Spinal cord (tissue), 10 donors: Measurements from ENCODE around the gene CCDC136. TPM values are rescaled to one million over a fixed set of nuclear protein-coding genes. Genes with fewer than 3 reads are reported as not detected.

Source experiments
- DNase-seq, 6 donors: peaks; one replicate each; pipeline versions ENCODE4 v3.0.0 to v3.0.0-alpha.2; 2013 to 2015; ENCODE audit warnings: low spot score in 6 of 6, low read depth in 4 of 6
- H3K27ac ChIP-seq: one replicate; pipeline ENCODE4 v1.5.1; 2013; ENCODE audit warnings: low read depth, low read length, control low read depth
- H3K27me3 ChIP-seq: one replicate; pipeline ENCODE4 v1.6.1; 2013; ENCODE audit warnings: low read length; ENCODE audit not compliant: control insufficient read depth, insufficient read depth
- H3K36me3 ChIP-seq: one replicate; pipeline ENCODE4 v1.6.1; 2013; ENCODE audit warnings: low read length; ENCODE audit not compliant: control insufficient read depth, insufficient read depth
- H3K4me1 ChIP-seq: one replicate; pipeline ENCODE4 v1.6.1; 2013; ENCODE audit warnings: low read length; ENCODE audit not compliant: control insufficient read depth, insufficient read depth
- H3K4me3 ChIP-seq: one replicate; pipeline ENCODE4 v1.5.1; 2013; ENCODE audit warnings: low read depth, low read length, control low read depth
- H3K9me3 ChIP-seq: one replicate; pipeline ENCODE4 v1.6.1; 2013; ENCODE audit warnings: low read length; ENCODE audit not compliant: control insufficient read depth, insufficient read depth
- WGBS: methylation state at CpG from one replicate; pipeline ENCODE4 v1.1.5; 2013; ENCODE audit warnings: missing lambda C conversion rate; ENCODE audit not compliant: insufficient coverage; 5-methylcytosine and 5-hydroxymethylcytosine counted together
- polyA plus RNA-seq, 2 donors: library from polyadenylated mRNA; unstranded; fragments of 120-200 nt; gene quantifications; one replicate each; pipeline ENCODE4 v1.2.1, GENCODE V29; 2013; ENCODE audit not compliant: insufficient read length in 2 of 2
- total RNA-seq, 2 donors: library from RNA; depleted of rRNA in 1 of 2; stranded (reverse); fragments of 120-200 nt in 1 of 2; fragments of >200 nt in 1 of 2; gene quantifications; one replicate each; pipeline versions ENCODE4 v1.2.3 to v1.2.4, GENCODE V29; 2013 to 2014
- donor health status: healthy.

The CCDC136 gene
- total and polyA plus RNA-seq, 4 donors = 53.9 to 220 (median 130) TPM

DNA sequence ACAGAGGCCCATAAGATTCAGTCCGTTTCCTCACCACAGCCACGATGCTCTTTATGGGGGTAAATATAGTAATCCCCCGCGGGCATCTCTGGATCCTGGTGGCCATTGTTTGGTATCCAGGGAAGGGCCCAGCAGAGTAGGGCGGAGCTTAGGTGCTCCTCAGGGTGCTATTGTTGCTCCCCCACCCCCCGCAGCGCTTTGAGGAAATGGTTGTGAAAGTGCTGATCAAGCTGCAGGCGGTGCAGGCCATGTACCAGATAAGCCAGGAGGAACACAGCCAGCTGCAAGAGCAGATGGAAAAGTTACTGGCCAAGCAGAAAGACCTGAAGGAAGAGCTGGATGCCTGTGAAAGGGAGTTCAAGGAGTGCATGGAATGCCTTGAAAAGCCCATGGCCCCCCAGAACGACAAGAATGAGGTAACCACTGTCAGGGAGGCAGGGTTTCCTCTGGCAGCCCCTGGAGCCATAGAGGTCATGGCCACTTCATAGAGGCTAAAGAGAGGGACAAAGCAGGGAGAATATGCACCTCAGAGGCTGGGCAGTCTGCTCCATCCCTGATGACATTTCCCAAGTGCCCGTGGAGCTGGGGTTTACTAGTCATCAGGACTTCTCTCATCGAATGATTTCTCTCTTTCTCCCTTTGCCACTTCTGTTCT, 20.9 kb downstream of the CCDC136 start:
- Histone ChIP-seq H3K27ac (no peak overlapping the region), H3K9me3 (no peaks in the 10 kb centered on the region), H3K36me3 (peaks cover 43% of the 10 kb centered on the region), H3K4me3 (no peak overlapping the region), H3K27me3 (no peaks in the 10 kb centered on the region), H3K4me1 (peaks cover 25% of the 10 kb centered on the region)
- peak in 1 of 6 donors; percentile 52 for DNase-seq
- 42% methylated on average over 11 of the region's 11 CpGs for WGBS

DNA sequence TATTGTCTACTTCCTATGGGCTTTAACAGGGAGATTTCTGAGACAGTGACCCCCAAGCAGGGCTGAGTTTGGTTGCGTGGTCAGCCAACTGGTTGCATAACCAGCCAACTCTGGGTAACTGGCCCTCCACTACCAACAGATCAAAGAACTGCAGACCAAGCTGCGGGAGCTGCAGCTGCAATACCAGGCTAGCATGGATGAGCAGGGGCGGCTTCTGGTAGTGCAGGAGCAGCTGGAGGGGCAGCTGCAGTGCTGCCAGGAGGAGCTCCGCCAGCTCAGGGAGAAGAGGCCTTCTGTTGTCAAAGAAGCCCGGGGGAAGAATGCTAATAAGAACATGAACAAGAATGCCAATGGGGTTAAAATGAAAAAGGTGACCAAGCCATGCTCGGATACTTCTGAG, 22.7 kb downstream of the CCDC136 start:
- H3K4me1 ChIP-seq = peaks cover 25% of the 10 kb centered on the region
- no peaks in the 10 kb centered on the region for H3K27me3 ChIP-seq
- H3K9me3 ChIP-seq = no peaks in the 10 kb centered on the region
- H3K36me3 ChIP-seq = peaks cover 41% of the 10 kb centered on the region
- no peak overlapping the region for H3K27ac ChIP-seq
- no peak overlapping the region for H3K4me3 ChIP-seq
- DNase-seq = peak in 2 of 6 donors; percentile 64 to 67
- 43% methylated on average over 6 of the region's 6 CpGs for WGBS

DNA sequence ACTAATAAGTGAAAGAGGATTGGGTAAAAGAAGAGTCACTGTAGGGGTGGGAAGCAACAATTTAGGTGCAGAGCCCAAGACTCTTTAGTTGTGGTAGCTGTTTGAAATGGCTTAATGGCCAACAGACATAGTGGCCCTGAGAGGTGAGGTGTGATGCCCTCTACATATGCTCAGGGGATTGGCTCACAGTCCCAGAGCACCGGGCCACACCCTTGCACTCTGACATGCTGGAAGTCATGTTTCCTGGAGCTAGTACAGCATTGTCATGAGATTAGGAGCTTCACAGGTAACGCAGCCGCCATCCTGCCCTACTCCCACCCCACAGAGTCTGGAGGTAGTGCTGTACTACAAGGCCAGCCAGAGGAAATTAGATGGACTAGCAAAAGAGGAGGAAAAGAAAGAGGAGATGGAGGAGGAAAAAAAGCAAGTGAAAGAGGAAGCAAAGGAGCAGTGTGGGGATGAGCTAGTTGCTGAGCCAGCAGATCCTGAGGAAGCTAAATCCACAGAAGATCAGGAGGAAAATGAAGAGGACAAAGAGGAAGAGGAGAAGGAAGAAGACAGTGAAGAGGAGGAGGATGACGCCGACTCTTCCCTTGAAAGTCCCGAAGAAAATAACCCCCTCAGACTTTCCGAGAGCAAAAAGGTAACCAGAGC, 23.6 kb downstream of the CCDC136 start:
- Histone ChIP-seq H3K4me1 (peaks cover 25% of the 10 kb centered on the region), H3K9me3 (no peaks in the 10 kb centered on the region), H3K27ac (no peak overlapping the region), H3K27me3 (no peaks in the 10 kb centered on the region), H3K4me3 (no peak overlapping the region), H3K36me3 (peaks cover 35% of the 10 kb centered on the region)
- DNase-seq = no peak
- 86% methylated on average over 1 of the region's 7 CpGs for WGBS

DNA sequence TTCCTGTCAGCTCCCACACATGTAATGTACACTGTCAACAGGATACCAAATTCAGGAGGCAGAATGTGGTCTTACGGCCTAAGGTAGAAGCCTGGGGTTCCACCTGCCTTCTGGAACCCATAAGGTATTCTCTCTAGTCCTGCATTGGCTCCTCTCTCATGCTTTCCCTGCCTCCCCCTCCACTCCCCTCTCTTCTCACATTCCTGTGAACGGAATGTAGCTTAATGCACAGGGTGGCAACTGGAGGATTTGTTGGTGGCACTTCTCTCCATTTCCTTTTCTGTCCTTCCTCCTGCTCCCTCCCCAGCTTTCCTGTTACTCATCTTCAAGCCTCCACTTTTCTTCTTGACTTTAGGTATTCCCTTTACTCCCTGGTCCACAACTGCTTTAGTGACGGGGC, 26.9 kb downstream of the CCDC136 start:
- Histone ChIP-seq H3K4me3 (no peak overlapping the region), H3K36me3 (peaks cover 23% of the 10 kb centered on the region), H3K4me1 (peaks cover 13% of the 10 kb centered on the region), H3K9me3 (no peaks in the 10 kb centered on the region), H3K27me3 (no peaks in the 10 kb centered on the region), H3K27ac (no peak overlapping the region)
- WGBS = 87% methylated on average over 3 of the region's 3 CpGs
- no peak for DNase-seq

DNA sequence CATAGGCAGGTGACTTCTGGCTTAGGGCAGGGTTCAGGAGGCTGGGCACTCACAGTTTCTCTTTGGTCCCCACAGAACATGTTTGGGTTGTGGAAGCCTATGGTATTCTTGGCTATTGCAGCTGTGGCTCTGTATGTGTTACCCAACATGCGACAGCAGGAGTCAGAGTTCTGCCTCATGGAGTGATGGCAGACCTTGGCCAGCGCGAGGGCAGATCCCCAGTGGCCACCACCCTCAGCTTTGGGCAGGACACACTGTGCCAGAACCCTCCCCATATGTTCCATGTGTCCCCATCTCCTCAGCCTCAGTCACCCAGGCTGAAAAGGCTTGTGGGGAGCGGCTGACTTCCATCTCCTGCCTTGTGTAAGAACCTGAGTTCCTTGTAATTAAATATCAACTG, 30.0 kb downstream of the CCDC136 start:
- no peaks in the 10 kb centered on the region for H3K9me3 ChIP-seq
- no peak for DNase-seq
- H3K4me3 ChIP-seq = no peak overlapping the region
- no peaks in the 10 kb centered on the region for H3K4me1 ChIP-seq
- no peaks in the 10 kb centered on the region for H3K27me3 ChIP-seq
- 100% methylated on average over 1 of the region's 4 CpGs for WGBS
- H3K27ac ChIP-seq = no peak overlapping the region
- peaks cover 14% of the 10 kb centered on the region for H3K36me3 ChIP-seq

DNA sequence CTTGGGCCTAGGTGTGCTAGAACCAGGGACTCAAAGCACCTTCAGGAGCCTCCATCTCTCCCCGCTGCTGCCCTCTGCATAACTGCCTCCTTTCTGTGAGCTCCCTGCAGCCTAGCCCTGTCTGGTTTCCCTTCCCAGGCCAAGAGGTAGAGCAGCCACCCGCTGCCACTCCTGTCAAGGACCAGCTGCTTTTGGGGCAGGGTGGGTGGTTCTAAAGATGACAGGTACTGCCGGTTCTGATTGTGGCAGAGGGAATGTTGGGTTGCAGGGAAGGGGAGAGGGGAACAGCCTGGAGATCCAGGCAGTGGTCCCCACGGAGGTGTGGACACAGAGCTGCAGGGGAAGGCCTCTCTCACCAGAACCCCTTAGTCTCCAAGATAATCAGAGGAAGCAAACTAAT, 34.7 kb downstream of the CCDC136 start:
- Histone ChIP-seq H3K27me3 (peaks cover 18% of the 10 kb centered on the region), H3K4me3 (no peak overlapping the region), H3K27ac (no peak overlapping the region), H3K9me3 (no peaks in the 10 kb centered on the region), H3K36me3 (peaks cover 14% of the 10 kb centered on the region), H3K4me1 (peaks cover 38% of the 10 kb centered on the region)
- no peak for DNase-seq
- 100% methylated on average over 1 of the region's 4 CpGs for WGBS

DNA sequence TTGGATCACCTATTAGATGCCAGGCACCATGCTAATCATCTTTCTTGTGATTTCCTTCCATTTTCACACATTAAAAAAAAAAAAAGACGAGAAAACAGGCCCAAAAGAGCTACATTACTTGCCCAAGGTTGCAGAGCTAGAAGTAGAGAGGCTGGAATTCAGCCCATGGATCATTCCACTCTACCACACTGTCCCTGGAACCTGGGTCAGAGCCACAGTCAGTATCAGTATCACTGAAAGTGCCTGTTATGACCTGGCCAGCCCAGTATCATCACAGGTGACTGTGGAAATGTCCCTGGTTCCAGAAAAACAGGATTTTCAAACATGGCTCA, 35.1 kb downstream of the CCDC136 start:
- whole genome bisulfite sequencing = no CpG with 5 or more reads among the region's 1 CpG
- Histone ChIP-seq H3K9me3 (no peaks in the 10 kb centered on the region), H3K4me3 (no peak overlapping the region), H3K27me3 (peaks cover 19% of the 10 kb centered on the region), H3K27ac (no peak overlapping the region), H3K36me3 (peaks cover 12% of the 10 kb centered on the region), H3K4me1 (peaks cover 41% of the 10 kb centered on the region)
- no peak for DNase-seq

DNA sequence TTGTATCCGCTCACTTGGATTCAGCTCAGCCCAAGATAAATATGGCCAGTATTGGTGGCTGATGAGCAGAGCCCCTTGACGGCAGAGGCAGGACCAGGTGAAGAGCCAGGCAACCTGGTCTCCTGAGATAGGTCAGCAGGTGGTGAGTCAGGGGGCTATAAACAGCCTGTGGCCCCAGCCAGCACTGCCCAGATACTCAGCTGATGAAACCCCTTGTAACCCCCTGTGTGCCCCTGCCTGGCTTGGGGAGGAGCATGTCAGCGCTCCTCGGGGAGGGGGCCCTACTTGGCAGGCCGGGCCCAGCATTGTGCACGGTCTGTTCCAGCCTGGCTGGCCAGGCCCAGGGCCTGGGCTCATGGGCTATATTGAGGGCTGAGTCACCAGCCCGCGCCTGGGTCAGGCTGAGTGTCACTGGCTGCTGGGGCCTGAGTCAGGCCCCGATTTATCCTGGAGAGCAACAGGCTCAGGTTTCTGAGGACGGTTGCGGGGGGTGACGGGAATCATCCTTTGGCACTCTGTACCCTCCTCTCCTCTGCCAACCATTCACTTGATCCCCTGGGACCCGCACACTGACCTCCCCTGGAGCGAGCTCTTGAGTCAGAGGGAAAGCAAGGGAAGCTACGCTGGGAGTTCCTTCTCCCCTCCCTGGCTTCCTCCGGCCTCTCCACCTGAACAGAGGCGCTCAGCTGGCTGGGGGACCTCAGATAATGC, 35.6 kb downstream of the CCDC136 start:
- Histone ChIP-seq H3K9me3 (no peaks in the 10 kb centered on the region), H3K4me1 (peaks cover 46% of the 10 kb centered on the region), H3K4me3 (no peak overlapping the region), H3K36me3 (peaks cover 9% of the 10 kb centered on the region), H3K27ac (peak overlapping the region; percentile 64), H3K27me3 (peaks cover 19% of the 10 kb centered on the region)
- peak in 1 of 6 donors; percentile 25 for DNase-seq
- WGBS = 56% methylated on average over 16 of the region's 17 CpGs

DNA sequence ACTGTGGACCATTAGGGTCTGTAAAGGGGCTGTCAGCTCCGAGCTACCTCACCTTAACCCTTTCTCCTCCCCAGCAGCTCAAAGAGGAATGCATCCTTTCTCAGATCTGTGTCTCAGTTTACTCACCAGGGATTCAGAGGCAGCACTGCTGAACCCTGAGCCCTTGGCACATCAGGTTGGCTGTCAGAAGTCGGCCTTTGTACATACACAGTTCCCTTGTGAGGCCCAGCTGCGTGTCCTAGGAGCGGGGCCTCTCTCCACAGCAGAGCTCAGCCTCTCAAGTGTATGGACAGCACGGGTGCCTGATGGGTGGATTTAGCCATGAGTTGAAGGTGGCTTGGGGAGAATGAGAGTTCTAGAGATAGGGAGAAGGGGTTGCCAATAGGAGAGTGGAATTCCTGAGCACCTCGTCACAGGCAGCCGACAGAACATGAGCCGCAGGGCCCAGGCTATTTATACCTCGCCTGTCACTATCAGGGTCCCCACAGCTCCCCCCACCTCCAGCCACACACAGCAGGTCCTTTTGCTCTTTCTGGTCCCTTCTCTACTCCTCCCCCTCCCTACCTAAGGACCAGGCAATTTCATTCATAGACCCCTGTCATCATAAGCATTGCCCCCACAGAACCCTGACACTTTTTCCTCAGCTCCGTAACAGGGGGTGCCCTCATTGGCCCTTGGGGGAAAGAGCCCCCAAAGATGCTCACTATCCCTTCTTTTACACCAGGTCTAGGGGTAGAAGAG, 36.4 kb downstream of the CCDC136 start:
- Histone ChIP-seq H3K4me3 (no peak overlapping the region), H3K27me3 (peaks cover 19% of the 10 kb centered on the region), H3K4me1 (peaks cover 54% of the 10 kb centered on the region), H3K36me3 (peaks cover 9% of the 10 kb centered on the region), H3K27ac (peak overlapping the region; percentile 64), H3K9me3 (no peaks in the 10 kb centered on the region)
- WGBS = 37% methylated on average over 8 of the region's 10 CpGs
- peak in 1 of 6 donors; percentile 18 for DNase-seq
